NCI-H774 (cell line): ENCODE measurements around the gene OPHN1.
A peak's percentile ranks its signal among the peaks of the same experiment; 100 is the strongest.

Experiments used
- DNase-seq: peaks from one replicate; lab custom pipeline; 2025; lab: John Stamatoyannopoulos, UW

Gene OPHN1

DNA sequence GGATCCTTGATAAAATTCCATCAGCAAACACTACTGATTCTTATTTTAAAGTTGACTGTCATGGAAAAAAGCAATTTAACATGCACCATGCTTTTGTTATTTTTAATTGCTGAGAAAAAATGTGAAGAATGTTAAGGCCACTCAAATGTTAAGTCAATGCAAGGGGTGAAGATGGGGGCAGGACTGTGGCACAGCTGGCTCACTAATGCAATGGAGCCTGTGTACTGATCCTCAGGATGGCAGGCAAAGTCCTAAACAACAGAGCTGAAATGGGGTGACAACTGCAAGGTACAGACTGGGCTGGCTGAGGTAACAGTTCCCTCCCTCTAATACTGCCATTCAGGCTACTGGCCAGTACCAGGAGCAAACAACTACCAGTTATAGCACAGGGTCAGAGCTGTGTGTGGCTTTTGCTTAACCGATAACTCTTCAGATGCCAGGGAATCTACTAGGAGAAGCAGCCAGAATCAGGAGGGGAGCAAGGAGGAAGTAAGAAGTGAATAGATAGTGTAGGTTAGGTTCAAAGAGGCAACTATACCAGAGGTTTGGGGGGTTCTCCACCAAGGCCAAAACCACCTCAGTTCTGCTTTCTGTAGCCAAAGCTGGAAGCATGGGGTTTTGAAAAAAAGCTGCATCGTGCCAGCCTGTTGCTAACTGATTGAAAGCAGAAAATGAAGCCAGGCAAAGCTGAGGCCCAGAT, 372.6 kb downstream of the OPHN1 start:
- DNase-seq: no peak

DNA sequence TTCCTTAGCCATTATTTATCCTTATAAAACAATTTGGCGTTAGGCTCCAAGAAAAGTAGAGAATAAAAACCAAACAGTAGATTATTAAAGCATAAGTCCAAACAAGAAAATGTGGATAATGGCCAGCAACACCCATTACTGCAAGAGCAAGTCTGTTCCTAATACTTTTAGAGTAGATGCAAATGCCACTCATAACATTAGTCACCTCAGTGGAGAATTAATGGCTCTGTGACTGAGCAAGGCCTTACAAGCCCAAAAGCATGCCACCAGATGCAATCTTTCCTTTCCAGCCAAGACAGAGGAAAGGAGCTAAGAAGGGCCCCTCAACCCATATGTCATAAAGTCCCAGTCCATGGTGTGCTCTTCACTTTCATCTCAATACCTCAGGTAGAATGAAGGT, 373.8 kb downstream of the OPHN1 start:
- no peak for DNase-seq

DNA sequence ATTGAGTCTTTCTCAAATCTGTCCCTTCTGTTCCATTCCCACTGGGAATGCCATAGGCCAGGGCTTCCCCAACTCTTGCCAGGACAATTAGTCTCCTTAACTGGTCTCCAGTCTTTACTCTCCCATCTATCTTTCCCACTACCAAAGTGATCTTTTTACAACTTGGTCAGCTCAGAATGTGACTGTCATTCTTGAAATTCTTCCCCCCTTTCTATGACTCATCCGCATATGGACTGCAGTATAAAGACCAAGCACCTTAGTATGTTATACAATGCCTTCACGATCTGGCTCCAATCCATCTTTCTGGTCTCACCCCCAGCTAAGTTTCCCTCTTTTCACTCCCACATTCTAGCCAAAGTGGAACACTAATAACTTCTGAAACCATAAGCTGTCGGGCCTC, 383.8 kb downstream of the OPHN1 start:
- DNase-seq: no peak

DNA sequence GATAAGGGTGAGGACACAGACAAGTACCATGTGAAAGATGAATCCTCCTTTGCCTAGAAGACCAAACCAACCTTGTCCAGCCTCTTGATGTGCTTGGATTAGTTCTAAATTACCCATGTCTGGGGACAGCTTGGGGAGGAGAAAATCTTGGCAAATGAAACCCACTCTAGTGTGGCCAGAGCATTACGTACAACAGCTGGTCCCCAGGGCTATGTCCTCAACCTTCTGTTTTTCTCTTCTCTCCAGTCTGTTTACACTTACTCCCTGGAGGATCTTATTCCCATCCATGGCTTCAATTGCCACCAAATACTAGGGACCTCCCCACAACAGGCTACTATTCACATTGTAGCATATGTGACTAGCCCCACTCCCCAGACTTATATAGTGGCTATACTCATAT, 384.5 kb downstream of the OPHN1 start:
- DNase-seq: no peak

DNA sequence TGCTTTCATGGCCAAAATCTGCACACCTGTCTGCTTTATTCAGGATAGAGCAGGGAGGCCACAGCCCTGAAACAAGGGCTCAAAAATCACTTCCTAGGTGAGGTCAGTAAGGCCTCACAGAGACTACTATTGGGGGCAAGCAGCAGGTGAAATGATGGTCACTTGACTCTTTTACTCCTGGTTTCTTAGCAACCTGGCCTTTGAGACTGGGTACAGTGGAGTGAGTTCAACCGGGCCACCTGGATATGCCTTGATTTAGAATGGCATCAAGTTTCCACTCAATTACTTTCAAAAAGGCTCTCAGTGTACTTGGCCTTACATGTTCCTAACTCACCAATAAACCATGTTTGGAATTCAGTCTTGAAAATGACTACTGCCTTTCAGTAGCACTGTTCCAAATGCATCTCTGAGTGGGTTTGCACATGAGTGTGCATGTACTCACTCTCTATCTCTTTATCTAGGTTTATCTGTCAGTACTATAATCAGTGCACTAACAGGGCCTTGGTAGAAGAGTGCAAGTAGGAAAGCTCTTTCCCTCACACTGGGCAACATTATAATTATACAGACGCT, 388.2 kb downstream of the OPHN1 start:
- peak; percentile 24 for DNase-seq

DNA sequence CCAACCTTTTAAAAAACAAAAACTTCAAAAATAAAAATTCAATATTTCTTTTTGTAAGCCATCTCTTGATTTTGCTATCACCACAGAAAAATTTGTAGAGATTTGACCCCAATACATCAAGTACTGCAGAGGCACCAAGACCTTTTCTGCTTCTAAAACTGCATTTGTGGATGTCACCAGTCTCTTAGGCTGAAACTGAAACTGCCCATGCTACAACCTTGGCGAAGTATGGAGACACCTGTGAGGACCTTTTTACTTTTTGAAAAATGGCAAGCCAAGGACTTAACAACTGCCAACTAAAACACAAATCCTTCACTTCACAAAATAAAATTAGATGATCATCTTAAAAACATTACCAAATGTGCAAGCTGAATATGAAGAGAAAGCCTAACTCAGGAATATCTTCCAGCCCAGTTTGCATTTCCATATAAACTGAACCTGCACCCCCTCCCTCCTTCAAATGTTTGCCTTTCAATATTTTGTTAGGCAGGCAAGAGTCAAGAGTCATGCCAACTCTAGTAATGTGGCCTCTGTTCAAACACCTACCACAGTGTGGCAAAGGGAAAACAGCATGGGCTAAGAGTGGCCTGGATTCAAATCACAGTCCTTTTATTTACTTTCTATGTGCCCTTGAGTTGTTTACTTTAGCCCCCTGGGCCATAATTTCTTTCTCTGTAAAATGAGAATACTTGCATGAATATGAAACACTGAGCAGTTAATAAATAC, 389.4 kb downstream of the OPHN1 start:
- peak; percentile 16 for DNase-seq

DNA sequence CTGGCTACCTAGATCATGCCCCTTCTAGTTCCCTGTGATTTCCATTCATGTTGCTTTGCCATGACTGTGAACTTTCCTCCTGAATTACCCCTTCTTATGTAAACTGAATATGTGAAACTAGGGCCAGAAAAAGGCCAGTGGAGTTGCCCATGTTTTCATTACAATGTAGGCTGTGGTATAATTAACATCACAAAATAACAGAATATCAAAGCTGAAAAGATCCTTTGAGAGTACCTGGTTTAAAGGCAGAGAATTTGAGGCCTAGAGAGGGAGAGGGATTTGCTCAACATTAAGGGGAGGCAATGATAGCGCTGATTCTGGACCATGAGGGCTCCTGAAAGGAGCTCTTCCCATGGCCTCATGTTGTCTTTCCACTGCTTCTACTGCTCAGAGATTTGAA, 392.2 kb downstream of the OPHN1 start:
- DNase-seq: no peak

DNA sequence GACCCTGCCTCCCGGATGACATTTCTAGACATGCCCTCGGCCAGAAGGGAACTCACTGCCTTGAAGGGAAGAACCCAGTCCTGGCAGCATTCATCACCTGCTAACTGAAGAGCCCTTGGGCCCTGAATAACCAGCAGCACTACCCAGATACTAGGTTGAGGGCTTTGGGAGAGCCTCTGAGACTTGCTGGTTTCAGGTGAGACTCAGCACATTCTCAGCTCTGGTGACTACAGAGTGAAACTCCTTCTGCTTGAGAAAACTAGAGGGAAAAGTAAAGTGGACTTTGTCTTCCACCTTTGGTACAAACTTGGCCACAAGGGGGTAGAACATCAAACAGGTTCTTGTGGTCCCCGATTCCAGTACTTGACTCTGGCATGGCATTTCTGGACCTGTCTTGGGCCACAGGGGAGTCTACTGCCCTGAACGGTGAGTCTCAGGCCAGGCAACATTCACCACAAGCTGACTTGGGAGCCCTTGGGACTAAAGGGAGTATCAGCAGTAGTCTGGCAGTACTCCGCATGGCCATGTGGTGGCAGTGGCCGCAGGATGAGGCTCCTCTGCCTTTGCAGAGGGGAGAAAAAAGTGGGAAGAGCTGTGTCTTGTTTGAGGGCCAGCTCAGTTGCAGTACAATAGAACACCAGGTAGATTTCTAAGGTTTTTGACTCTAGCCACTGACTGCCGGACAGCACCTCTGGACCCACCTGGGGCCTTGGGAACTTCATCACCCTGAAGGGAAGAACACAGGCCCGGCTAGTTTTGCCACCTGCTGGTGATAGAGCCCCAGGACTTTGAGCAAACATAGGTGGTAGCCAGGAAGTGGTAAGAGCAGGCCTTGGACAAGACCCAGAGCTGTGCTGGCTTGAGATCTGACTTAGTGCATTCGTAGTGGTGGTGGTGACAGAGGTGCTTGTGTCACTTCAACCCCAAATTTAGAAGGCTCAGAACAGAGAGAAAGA, 414.8 kb downstream of the OPHN1 start:
- DNase-seq: no peak

DNA sequence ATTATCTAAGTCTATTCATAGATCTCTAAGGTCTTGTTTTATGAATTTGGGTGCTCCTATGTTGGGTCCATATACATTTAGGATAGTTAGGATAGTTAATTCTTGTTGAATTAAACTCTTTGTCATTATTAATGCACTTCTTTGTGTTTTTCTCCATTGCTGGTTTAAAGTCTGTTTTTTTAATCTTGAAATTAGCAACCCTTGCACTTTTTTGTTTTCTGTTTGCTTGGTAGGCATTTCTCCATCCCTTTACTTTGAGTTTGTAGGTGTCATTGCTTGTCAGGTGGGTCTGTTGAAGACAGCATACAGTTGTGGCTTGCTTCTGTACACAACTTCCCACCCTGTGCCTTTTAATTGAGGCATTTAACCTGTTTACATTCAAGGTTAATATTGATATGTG, 434.8 kb downstream of the OPHN1 start:
- DNase-seq: no peak
